Mesothelial cell of epicardium (in vitro differentiated cells): ENCODE data around the gene COL4A1. TPM values are rescaled to one million over a fixed set of nuclear protein-coding genes. Genes with fewer than 3 reads are reported as not detected.

Experiments used
- DNase-seq, 2 experiments: peaks; one replicate each; pipeline ENCODE4 v3.0.0; 2021; ENCODE audit warnings: low spot score in 2 of 2; ENCODE audit not compliant: unreplicated experiment in 2 of 2
- H3K27ac Mint-ChIP-seq: 2 replicates; pipeline ENCODE4 v1.8.0; 2021; ENCODE audit warnings: mixed read lengths
- H3K27me3 Mint-ChIP-seq: 2 replicates; pipeline ENCODE4 v1.8.0; 2021; ENCODE audit warnings: low read depth, mixed read lengths
- H3K36me3 Mint-ChIP-seq: 2 replicates; pipeline ENCODE4 v1.8.0; 2021; ENCODE audit warnings: mixed read lengths
- H3K4me1 Mint-ChIP-seq: 2 replicates; pipeline ENCODE4 v1.8.0; 2021; ENCODE audit warnings: mixed read lengths
- H3K4me3 Mint-ChIP-seq: 2 replicates; pipeline ENCODE4 v1.8.0; 2021; ENCODE audit warnings: mild to moderate bottlenecking, moderate library complexity, mixed read lengths
- H3K9me3 Mint-ChIP-seq: 2 replicates; pipeline ENCODE4 v1.8.0; 2021; ENCODE audit warnings: mixed read lengths
- CTCF ChIP-seq: fragments of 200-600 bp; sonication (generic); IDR thresholded peaks from one replicate; pipeline ENCODE4 v1.5.0; 2021; ENCODE audit warnings: antibody characterized with exemption; ENCODE audit not compliant: unreplicated experiment
- total RNA-seq: library from RNA; stranded (reverse); gene quantifications from 3 replicates; pipeline ENCODE4 v1.2.1, GENCODE V29; 2021

The COL4A1 gene
- total RNA-seq, result 341 to 362 TPM (median 347 TPM) in 3 replicates

DNA sequence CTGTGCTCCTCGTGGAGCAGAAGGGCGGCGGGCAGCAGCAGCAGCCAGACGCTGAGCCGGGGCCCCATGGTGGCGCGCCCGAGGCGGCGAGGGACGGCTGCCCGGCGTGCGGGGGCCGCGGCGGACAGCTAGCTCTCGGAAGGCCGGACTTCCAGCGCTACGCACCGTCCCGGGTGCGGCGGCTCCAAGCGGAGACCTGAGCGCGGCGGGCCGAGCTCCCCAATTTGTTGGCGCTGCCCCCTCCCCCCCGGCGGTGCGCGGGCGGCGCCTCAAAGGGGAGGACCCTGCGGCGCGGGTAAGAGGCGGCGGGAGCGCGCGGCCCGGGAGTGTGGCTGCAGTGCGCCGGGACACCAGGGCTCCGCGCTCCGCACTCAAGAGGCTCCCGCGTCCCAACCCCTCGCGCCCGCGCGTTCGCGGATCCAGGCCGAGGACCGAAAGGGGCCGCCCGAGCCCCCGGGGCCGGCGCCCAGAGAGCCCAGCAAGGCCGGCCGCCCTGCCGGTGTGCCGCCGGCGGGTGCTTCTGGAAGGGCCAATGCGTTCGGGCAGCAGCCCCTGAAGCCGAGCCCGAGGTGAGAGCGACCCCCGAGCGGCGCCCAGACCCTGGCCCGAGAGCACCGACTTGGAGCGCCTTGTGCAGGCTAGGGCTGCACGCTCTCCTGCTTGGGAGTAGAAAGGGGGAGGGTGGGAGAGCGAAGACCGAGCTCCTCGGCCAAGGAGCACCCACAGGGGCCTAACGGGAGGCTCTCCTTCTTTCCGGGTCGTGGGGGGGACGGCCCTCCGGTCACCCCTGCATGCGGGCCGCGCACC is at the start of gene COL4A1, which contains the start of gene COL4A2:
Gene COL4A1 (minus strand): TSS at position 198 of the 807 bp plus-strand sequence. CDS start 130 bp downstream, at position 68.
Gene COL4A2 (plus strand): TSS at position 325 of the 807 bp plus-strand sequence. CDS start 620 bp downstream, outside the sequence.
- no peak for TF ChIP-seq CTCF
- peak within 1 kb of the TSS; percentile 91 for H3K4me3 Mint-ChIP-seq
- H3K9me3 Mint-ChIP-seq, result no peaks in the 10 kb centered on the region
- DNase-seq, result peak; percentile 63 to 84
- peaks cover 5% of the 10 kb centered on the region for H3K36me3 Mint-ChIP-seq
- H3K4me1 Mint-ChIP-seq, result peaks cover 54% of the 10 kb centered on the region
- peak within 1 kb of the TSS; percentile 95 for H3K27ac Mint-ChIP-seq
- no peaks in the 10 kb centered on the region for H3K27me3 Mint-ChIP-seq

DNA sequence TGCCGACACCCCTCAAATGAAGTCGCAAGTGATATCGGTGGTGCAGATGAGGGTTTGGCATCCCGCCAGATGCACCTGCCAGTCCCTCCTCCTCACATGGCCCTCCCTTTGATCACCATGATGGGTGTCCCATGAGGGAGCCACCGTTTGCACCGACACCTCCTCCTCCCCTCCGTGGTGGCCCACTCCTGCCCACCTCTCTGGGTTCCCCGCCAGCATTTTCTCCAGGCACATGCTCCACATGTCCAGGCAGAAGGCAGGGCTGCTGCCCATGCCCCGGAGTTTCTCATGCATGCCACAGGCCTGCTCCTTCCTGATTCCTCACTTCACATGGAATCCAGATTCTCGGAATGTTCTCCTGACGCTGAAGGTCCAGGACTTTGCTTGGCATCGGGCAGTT is 49.4 kb upstream of the COL4A1 start:
- TF ChIP-seq CTCF, result no peak
- Mint-ChIP-seq H3K27me3 (no peaks in the 10 kb centered on the region), H3K4me3 (no peak overlapping the region), H3K27ac (no peak overlapping the region), H3K36me3 (no peaks in the 10 kb centered on the region), H3K9me3 (no peaks in the 10 kb centered on the region), H3K4me1 (peaks cover 33% of the 10 kb centered on the region)
- DNase-seq, result no peak

DNA sequence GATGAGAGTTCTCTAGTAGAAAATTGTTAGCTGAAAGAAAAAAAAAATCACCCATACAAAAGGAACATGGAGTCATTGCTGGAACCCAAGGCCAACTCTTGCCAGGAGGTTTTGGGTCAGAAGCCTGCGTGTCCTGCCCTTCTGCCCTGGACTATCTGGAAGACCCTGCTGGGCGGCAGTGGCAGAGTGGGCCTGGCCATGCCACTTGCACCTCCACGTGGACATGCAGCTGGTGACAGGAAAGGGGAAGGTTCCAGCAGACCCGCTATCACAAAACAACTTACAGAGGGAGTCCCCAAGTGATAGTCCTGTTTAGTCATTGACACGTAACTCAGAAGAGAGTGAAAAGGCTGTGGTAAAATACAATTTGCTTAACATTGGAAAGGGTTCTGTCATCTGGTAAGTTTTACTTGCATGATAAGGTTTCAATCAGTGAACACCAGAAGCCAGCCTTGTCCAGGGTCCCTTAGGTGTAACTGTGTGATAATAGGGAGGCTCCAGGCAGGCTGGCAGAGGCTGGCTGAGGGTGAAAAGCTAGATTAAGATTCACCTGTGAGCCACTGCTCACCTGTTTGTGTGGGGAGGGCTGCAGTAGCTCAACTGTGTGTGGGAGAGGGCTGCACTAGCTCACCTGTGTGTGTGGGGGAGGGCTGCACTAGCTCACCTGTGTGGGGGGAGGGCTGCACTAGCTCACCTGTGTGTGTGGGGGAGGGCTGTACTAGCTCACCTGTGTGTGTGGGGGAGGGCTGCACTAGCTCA is 47.9 kb upstream of the COL4A1 start:
- H3K4me1 Mint-ChIP-seq, result peaks cover 25% of the 10 kb centered on the region
- no peak for DNase-seq
- H3K27me3 Mint-ChIP-seq, result no peaks in the 10 kb centered on the region
- no peak for TF ChIP-seq CTCF
- H3K9me3 Mint-ChIP-seq, result no peaks in the 10 kb centered on the region
- peak overlapping the region; percentile 44 for H3K27ac Mint-ChIP-seq
- H3K4me3 Mint-ChIP-seq, result no peak overlapping the region
- no peaks in the 10 kb centered on the region for H3K36me3 Mint-ChIP-seq

- Mint-ChIP-seq H3K36me3 (no peaks in the 10 kb centered on the region), H3K27ac (peak overlapping the region; percentile 69), H3K9me3 (no peaks in the 10 kb centered on the region), H3K27me3 (no peaks in the 10 kb centered on the region), H3K4me3 (no peak overlapping the region), H3K4me1 (peaks cover 18% of the 10 kb centered on the region)
- no peak for TF ChIP-seq CTCF
- DNase-seq, result no peak
Measured at GRCh38 chr13:110354123-110354627, 47.2 kb upstream of the COL4A1 start.

DNA sequence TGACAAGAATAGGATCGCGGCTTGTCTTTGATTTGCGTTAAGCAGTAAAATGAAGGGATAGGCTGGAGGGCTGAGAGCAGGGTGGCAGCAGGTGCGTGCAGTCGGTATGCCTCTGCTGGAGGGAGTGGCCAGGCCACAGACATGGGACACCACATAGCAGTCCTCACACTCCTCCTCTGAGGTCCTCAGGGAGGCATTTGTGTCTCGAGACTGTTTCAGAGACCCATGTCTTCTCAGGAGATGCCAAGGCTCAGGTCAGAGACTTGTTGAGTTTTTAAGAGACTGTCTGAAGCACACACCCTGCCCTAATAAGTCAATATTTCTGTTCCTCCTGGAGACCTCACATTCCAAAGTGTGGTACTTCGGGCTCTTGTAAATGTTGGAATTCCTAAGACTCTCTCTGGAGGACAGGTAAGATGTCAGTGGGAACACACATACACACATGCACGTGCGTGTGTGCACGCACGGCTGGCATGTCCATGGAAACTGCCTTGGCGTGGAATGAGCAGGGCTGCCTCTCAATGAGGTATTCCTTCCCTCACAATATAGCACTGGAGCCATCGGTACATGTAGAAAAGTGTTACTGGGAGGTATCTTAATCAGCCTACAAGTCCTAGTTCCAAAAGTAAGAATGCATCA is 46.5 kb upstream of the COL4A1 start:
- H3K27ac Mint-ChIP-seq, result peak overlapping the region; percentile 69
- no peaks in the 10 kb centered on the region for H3K36me3 Mint-ChIP-seq
- no peak for DNase-seq
- peaks cover 18% of the 10 kb centered on the region for H3K4me1 Mint-ChIP-seq
- no peak for TF ChIP-seq CTCF
- no peak overlapping the region for H3K4me3 Mint-ChIP-seq
- no peaks in the 10 kb centered on the region for H3K9me3 Mint-ChIP-seq
- no peaks in the 10 kb centered on the region for H3K27me3 Mint-ChIP-seq
